Activated effector memory CD4-positive, alpha-beta T cell treated with anti-CD3 and anti-CD28 coated beads, Interleukin-2, amount 50 U/mL, for 16 hours (primary cell): ENCODE results near the gene GDPGP1.
"Not testable (repeated sequence)": the region's sequence is repeated elsewhere in the genome, so short reads cannot be mapped to it uniquely, and the experiment has no call there.

Source experiments
- DNase-seq: peaks from one replicate; pipeline ENCODE4 v3.0.0-alpha.2; 2020

Gene GDPGP1

GRCh38 chr15:90227336-90227735 lies 6.7 kb upstream of the GDPGP1 start:
- DNase-seq, result no peak

DNA sequence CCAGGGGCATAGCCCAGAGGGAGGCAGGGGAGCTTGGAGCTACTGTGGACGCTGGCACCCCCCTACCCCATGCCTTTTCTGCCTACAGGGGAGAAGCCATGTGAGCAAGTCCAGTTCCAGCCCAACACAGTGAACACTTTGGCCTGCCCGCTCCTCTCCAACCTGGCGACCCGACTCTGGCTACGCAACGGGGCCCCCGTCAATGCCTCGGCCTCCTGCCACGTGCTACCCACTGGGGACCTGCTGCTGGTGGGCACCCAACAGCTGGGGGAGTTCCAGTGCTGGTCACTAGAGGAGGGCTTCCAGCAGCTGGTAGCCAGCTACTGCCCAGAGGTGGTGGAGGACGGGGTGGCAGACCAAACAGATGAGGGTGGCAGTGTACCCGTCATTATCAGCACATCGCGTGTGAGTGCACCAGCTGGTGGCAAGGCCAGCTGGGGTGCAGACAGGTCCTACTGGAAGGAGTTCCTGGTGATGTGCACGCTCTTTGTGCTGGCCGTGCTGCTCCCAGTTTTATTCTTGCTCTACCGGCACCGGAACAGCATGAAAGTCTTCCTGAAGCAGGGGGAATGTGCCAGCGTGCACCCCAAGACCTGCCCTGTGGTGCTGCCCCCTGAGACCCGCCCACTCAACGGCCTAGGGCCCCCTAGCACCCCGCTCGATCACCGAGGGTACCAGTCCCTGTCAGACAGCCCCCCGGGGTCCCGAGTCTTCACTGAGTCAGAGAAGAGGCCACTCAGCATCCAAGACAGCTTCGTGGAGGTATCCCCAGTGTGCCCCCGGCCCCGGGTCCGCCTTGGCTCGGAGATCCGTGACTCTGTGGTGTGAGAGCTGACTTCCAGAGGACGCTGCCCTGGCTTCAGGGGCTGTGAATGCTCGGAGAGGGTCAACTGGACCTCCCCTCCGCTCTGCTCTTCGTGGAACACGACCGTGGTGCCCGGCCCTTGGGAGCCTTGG lies 5.9 kb upstream of the GDPGP1 start:
- no peak for DNase-seq

DNA sequence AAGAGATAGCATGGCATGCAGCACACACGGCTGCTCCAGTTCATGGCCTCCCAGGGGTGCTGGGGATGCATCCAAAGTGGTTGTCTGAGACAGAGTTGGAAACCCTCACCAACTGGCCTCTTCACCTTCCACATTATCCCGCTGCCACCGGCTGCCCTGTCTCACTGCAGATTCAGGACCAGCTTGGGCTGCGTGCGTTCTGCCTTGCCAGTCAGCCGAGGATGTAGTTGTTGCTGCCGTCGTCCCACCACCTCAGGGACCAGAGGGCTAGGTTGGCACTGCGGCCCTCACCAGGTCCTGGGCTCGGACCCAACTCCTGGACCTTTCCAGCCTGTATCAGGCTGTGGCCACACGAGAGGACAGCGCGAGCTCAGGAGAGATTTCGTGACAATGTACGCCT lies 5.0 kb upstream of the GDPGP1 start:
- no peak for DNase-seq

- DNase-seq, result no peak
Measured at GRCh38 chr15:90230071-90230494, 3.9 kb upstream of the GDPGP1 start.

DNA sequence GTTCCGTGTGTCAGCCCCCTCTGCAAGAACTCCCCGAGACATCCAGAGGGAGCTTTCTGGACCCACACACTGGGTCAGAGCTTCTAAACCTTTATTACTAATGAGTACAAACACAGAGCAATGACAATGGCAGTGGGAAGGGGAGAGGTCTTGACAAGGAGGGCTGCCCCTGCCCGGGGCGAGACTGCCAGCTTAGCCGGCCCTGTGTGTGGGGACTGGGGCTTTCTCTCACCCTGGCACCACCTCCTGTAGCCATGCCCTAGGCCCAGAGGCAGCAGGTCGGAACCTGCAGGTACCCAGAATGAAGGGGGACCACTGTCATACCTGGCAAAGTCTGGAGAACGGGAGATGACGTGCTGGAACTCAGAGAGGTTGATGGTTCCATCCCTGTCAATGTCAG lies 3.4 kb upstream of the GDPGP1 start:
- DNase-seq, result no peak

GRCh38 chr15:90231028-90232017 lies 2.7 kb upstream of the GDPGP1 start:
- DNase-seq, result peak; percentile 91

GRCh38 chr15:90232196-90232595 lies 1.8 kb upstream of the GDPGP1 start:
- DNase-seq, result no peak

- no peak for DNase-seq
Measured at GRCh38 chr15:90232941-90233386, 1.0 kb upstream of the GDPGP1 start.

DNA sequence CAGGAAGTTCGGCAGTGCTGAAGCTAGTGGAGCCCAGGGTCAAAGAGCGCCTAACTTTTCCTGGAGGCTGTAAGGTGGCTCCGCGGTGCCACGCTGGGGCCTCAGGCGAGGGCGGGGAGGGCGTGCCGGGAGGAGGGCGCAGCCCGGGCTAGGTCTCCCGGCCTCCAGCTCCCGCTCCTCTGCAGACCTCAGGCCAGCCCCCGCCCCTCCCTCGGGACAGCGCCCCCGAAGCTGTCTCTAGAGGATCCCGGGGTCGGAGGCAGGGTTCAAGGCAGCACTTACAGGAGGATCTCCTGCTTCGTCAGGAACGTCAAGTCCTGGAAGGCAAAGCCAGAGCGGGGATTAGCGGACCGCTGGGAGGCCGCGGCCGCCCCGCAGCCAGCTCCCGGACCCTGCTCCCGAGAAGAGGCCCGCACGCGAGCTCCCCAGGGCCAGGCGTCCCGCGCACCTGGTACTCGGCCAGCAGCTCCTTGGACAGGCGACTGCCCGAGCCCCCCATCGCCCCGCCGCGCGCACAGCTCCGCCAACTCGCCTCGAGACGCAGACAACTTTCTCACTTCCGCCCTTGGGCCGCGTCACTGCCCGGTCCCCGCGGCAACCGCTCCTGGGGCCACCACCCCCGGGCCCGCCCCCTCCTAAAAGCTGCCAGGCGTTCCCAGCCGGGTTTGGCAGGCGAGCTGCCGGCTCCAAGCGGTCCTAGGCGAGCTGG lies 468 bp upstream of the GDPGP1 start, which contains the start of gene CIB1:
Gene CIB1 (minus strand): TSS at position 555 of the 709 bp plus-strand sequence. CDS start 56 bp downstream, at position 499.
- DNase-seq, result peak; percentile 99

- no peak for DNase-seq
Measured at GRCh38 chr15:90239371-90239770, 5.4 kb downstream of the GDPGP1 start.

- DNase-seq, result no peak
Measured at GRCh38 chr15:90240856-90241255, 6.8 kb downstream of the GDPGP1 start.

DNA sequence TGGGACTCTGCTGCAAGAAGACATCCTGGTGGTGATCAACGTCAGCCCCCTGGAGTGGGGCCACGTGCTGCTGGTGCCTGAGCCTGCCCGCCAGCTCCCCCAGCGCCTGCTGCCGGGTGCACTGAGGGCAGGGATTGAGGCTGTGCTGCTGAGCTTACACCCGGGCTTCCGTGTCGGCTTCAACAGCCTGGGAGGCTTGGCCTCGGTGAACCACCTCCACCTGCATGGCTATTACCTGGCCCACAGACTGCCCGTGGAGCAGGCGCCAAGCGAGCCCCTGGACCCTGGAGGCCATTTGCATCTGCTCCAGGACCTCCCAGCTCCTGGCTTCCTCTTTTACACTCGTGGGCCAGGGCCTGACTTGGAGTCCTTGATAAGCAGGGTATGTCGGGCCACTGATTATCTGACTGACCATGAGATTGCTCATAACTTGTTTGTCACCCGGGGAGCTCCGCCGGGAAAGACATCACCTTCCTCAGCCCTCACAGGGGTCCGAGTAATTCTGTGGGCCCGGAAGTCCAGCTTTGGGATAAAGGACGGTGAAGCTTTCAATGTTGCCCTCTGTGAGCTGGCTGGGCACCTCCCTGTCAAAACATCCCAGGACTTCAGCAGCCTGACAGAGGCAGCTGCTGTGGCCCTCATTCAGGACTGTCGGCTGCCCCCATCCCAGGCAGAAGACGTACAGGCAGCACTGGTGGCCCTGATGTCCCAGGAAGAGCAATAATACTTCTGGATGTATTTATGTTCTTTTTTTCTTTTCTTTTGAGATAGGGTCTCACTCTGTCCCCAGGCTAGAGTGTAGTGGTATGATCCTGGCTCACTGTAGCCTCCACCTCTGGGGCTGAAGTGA lies 7.6 kb downstream of the GDPGP1 start:
- DNase-seq, result no peak

GRCh38 chr15:90243943-90244639 lies 10.1 kb downstream of the GDPGP1 start:
- DNase-seq, result no peak

GRCh38 chr15:90248789-90249202 lies 14.8 kb downstream of the GDPGP1 start:
- no peak for DNase-seq

GRCh38 chr15:90249203-90249863 lies 15.3 kb downstream of the GDPGP1 start, which contains the start of gene TTLL13:
Gene TTLL13, plus strand, starts transcription at chr15:90249556. Its CDS starts 1,075 bp downstream, at chr15:90250631.
- DNase-seq, result peak; percentile 93

DNA sequence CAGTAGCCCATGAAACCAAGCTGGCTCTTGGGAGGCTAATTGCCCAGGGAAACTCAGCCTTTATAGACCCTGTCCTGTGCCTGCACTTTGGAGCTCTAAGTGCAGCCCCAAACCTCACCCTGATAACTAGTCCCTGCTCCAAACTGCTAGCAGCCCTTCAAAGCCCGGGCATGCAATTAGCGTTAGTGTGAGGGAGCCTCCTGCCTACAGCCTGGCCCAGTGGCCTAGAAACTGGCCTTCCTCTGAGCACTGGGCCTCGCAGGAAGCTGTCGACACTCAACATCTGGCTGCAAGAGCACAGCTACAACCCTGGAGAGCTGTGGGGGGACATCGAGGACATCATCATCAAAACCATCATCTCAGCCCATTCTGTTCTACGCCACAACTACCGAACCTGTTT lies 23.8 kb downstream of the GDPGP1 start:
- no peak for DNase-seq

- DNase-seq, result no peak
Measured at GRCh38 chr15:90259524-90259923, 25.5 kb downstream of the GDPGP1 start.

- not testable (repeated sequence) for DNase-seq
Measured at GRCh38 chr15:90260731-90261130, 26.7 kb downstream of the GDPGP1 start.

GRCh38 chr15:90261811-90262210 lies 27.8 kb downstream of the GDPGP1 start:
- DNase-seq, result no peak

GRCh38 chr15:90262426-90262825 lies 28.4 kb downstream of the GDPGP1 start:
- no peak for DNase-seq
